Glutamatergic neuron (in vitro differentiated cells): ENCODE data around the gene LENG9. TPM values are rescaled to one million over a fixed set of nuclear protein-coding genes. Genes with fewer than 3 reads are reported as not detected.
A peak's percentile ranks its signal among the peaks of the same experiment; 100 is the strongest.

Experiments
- DNase-seq: peaks from one replicate; pipeline ENCODE4 v3.0.0; 2022
- H3K27ac Mint-ChIP-seq: one replicate; pipeline ENCODE4 v1.8.0; 2020; ENCODE audit warnings: mild to moderate bottlenecking, mixed read lengths, inconsistent platforms; ENCODE audit not compliant: unreplicated experiment
- H3K27me3 Mint-ChIP-seq: one replicate; pipeline ENCODE4 v1.8.0; 2020; ENCODE audit warnings: mild to moderate bottlenecking, moderate library complexity, mixed read lengths, inconsistent platforms; ENCODE audit not compliant: unreplicated experiment
- H3K36me3 Mint-ChIP-seq: one replicate; pipeline ENCODE4 v1.8.0; 2020; ENCODE audit warnings: mild to moderate bottlenecking, mixed read lengths, inconsistent platforms; ENCODE audit not compliant: unreplicated experiment
- H3K4me1 Mint-ChIP-seq: one replicate; pipeline ENCODE4 v1.8.0; 2020; ENCODE audit warnings: mild to moderate bottlenecking, low read depth, mixed read lengths, inconsistent platforms; ENCODE audit not compliant: unreplicated experiment
- H3K4me3 Mint-ChIP-seq: one replicate; pipeline ENCODE4 v1.8.0; 2020; ENCODE audit warnings: mild to moderate bottlenecking, mixed read lengths, inconsistent platforms; ENCODE audit not compliant: unreplicated experiment
- H3K9me3 Mint-ChIP-seq: one replicate; pipeline ENCODE4 v1.8.0; 2020; ENCODE audit warnings: mild to moderate bottlenecking, moderate library complexity, mixed read lengths, inconsistent platforms; ENCODE audit not compliant: unreplicated experiment
- CTCF ChIP-seq: fragments of 200-600 bp; sonication (generic); IDR thresholded peaks from one replicate; pipeline ENCODE4 v1.5.0; 2021; ENCODE audit not compliant: partially characterized antibody, unreplicated experiment
- total RNA-seq: library from RNA; stranded (reverse); fragmentation: NEBNext Ultra II Directional; extraction: Animal tissue kit (Norgen Biotek cat#: 25700); gene quantifications from one replicate; pipeline ENCODE4 v1.2.1, GENCODE V29; 2021; ENCODE audit not compliant: unreplicated experiment

The LENG9 gene
- total RNA-seq, 1 donor from 2014 or later = 4.7 TPM

GRCh38 chr19:54452626-54453025, 11.0 kb downstream of the LENG9 start:
- H3K4me1 Mint-ChIP-seq = peaks cover 7% of the 10 kb centered on the region
- H3K27ac Mint-ChIP-seq = no peak overlapping the region
- no peak for TF ChIP-seq CTCF
- no peak overlapping the region for H3K4me3 Mint-ChIP-seq
- H3K36me3 Mint-ChIP-seq = peaks cover 12% of the 10 kb centered on the region
- peaks cover 28% of the 10 kb centered on the region for H3K9me3 Mint-ChIP-seq
- no peak for DNase-seq
- H3K27me3 Mint-ChIP-seq = peaks cover 25% of the 10 kb centered on the region

- no peak for DNase-seq
- Mint-ChIP-seq H3K36me3 (peaks cover 12% of the 10 kb centered on the region), H3K4me3 (no peak overlapping the region), H3K4me1 (peaks cover 10% of the 10 kb centered on the region), H3K27me3 (peaks cover 25% of the 10 kb centered on the region), H3K27ac (no peak overlapping the region), H3K9me3 (peaks cover 28% of the 10 kb centered on the region)
- TF ChIP-seq CTCF = no peak
These were observed 11.6 kb downstream of the LENG9 start for GRCh38 chr19:54451997-54452396.

GRCh38 chr19:54451331-54451871, 12.2 kb downstream of the LENG9 start:
- Mint-ChIP-seq H3K4me3 (peak overlapping the region; percentile 99), H3K36me3 (peaks cover 12% of the 10 kb centered on the region), H3K9me3 (peaks cover 28% of the 10 kb centered on the region), H3K27ac (no peak overlapping the region), H3K27me3 (peaks cover 25% of the 10 kb centered on the region), H3K4me1 (peaks cover 12% of the 10 kb centered on the region)
- TF ChIP-seq CTCF = no peak
- DNase-seq = no peak

GRCh38 chr19:54449701-54450069, 13.9 kb downstream of the LENG9 start:
- Mint-ChIP-seq H3K27me3 (peaks cover 23% of the 10 kb centered on the region), H3K4me1 (peaks cover 12% of the 10 kb centered on the region), H3K9me3 (peaks cover 26% of the 10 kb centered on the region), H3K4me3 (peak overlapping the region; percentile 99), H3K36me3 (peaks cover 12% of the 10 kb centered on the region), H3K27ac (peak overlapping the region; percentile 92)
- no peak for TF ChIP-seq CTCF
- no peak for DNase-seq

- peak; percentile 95 for DNase-seq
- no peak for TF ChIP-seq CTCF
- Mint-ChIP-seq H3K4me3 (peak within 1 kb of the TSS; percentile 99), H3K4me1 (peaks cover 12% of the 10 kb centered on the region), H3K36me3 (peaks cover 12% of the 10 kb centered on the region), H3K9me3 (peaks cover 26% of the 10 kb centered on the region), H3K27me3 (peaks cover 23% of the 10 kb centered on the region), H3K27ac (peak within 1 kb of the TSS; percentile 99)
These were observed 14.5 kb downstream of the LENG9 start, which contains the start of gene LENG8 for GRCh38 chr19:54448774-54449700. LENG8 (plus strand) TSS chr19:54449199; CDS start chr19:54451345, 2,146 bp downstream.
